Stimulated activated CD4-positive, alpha-beta T cell treated with anti-CD3 and anti-CD28 coated beads, Interleukin-1b, Interleukin-23, amount 100 ng/mL, for 48 hours (primary cell): ENCODE results near the gene ARFGEF3.
"Not testable (repeated sequence)": the region's sequence is repeated elsewhere in the genome, so short reads cannot be mapped to it uniquely, and the experiment has no call there.

ENCODE experiments used
- DNase-seq: peaks from one replicate; pipeline ENCODE4 v3.0.0-alpha.2; 2020

The ARFGEF3 gene

DNA sequence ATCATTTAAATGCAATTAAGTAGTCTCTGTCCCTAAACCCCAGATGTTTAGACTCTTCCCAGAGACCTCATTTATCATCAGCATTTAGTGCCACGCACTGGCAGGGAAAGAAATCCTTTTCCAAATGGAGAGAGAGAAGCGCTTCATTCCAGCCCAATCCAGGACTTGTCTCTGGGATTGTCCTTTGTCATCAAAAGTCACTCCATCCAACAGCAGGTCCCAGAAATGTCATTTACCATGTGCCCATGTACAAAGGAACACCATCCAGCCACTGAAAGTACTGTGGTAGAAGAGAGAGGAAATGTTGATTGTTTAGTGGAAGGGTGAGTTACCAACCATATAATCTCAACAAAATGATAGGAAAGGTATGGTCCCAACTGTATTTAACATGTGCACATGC lies 149.1 kb downstream of the ARFGEF3 start:
- DNase-seq = no peak

DNA sequence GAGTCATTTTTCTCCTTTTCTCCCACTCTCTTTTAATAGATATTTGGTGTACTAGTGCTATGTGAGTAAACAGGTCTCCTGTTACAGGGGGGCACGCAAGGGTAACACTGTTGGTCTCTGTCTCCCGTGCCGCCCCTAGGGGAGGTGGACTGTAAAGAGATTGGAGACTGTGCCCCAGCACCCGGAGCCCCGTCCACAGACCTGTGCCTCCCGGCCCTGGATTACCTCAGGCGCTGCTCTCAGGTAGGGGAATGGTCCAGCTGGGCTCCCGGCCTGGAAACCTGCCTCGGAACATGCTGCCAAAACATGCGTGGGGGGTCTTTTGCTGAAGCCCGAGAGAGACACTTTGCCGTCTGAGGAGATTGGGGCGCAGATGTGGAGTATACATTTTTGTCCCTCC lies 149.5 kb downstream of the ARFGEF3 start:
- DNase-seq = no peak

DNA sequence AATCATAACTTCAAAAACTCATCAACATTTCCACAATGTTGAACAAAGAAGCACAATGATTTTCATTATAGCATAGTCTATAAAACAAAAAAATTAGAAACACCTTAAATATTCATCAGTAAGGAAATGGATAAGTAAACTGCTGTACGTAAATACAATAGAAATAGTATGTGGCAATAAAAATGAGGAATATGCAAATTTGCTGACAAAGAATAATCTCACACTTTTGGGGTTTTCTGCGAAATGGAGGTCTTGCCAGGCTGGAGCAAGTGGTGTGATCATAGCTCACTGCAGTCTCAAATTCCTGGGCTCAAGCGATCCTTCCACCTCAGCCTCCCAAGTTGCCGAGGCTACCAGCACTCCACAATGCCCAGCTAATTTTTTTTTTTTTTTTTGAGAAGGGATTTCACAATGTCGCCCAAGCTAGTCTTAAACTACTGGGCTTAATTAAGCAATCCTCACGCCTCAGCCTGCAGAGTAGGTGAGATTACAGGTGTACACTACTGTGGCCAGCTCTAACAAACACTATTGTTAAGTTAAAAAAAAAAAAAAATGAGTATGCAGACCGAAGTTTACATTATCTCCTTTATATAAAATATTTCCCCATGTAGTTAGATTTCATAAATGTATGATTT lies 157.1 kb downstream of the ARFGEF3 start:
- DNase-seq = no peak

DNA sequence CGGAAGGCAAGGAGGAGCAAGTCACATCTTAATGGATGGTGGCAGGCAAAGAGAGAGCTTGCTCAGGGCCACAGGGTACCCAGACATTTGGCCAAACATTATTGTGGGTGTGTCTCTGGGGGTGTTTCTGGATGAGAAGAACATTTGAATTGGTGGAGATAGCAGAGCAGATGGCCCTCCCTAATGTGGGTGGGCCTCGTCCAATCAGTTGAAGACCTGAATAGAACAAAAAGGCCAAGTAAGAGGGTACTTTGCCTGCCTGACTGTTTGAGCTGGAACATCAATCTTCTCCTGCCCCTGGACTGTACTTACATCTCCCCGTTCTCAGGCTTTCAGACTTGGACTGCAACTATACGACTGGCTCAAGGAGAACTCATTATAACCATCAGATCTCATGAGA lies 160.2 kb downstream of the ARFGEF3 start:
- no peak for DNase-seq

DNA sequence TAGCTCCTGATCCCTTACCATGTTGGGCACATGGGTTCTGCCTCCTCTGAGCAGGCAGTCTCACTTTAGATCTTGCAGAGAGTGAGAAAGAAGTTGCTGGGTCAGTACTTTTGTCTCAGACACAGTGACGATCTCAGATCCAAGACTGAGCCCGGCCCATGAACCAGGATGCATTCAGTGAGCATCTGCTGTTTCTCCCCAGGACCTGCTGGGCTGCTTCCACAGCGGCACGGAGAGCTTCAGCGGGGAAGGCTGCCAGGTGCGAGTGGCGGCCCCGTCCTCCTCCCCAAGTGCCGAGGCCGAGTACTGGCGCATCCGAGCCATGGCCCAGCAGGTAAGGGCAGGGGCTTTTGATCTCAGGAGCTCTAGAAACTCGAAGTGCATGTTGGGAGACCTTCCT lies 162.1 kb downstream of the ARFGEF3 start:
- no peak for DNase-seq

DNA sequence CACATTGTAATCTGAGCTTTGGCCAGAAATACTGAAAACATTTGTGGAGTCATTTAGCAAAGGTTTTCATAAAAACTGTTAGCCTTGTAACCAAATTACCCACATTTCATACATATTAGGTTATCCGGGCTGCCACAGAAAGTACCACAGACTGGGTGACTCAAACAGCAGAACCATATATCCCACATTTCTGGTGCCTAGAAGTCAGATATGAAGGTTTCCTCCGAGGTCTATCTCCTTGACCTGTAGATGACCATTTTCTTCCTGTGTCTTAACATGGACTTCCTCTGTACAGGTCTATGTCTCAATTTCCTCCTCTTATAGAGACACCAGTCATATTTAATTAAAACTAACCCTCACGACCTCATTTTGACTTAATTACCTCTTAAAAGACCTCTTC lies 166.5 kb downstream of the ARFGEF3 start:
- DNase-seq = no peak

DNA sequence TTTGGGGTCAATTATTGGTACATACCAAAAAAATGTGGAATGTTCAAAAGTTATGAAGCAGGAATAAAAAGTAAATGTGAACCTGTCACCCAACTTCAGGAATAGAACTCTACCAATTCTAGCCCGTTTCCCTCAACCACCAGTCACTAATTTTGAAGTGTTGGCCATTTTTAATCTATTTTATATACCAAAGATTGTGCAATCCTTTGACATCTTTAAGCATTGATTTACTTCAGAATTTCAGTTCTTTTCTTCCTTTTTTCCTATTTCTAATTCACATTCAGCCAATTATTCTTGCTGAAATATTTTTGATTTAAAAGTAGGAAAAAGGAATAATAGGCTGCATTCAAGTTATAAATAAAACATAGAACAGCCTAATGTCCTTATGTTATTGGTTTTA lies 169.0 kb downstream of the ARFGEF3 start:
- no peak for DNase-seq

DNA sequence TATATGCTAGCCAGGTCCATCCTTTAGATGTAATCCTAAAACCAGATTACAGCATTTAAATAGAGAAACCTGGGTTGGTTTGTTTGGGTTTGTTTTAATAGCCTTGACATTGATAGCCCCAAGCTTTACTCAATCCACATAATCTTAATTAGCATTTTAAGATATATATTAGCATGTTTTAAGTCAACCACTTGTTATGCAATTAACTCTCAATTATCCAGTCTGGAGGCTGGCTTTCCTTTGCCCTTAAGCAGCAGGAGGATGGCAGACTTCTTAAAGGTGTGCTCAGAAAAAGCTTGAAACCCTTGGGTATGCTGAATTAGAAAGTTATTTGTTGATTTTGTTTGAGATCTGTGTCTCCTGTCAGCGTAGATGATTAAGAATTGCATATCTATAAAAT lies 169.7 kb downstream of the ARFGEF3 start:
- DNase-seq = no peak

DNA sequence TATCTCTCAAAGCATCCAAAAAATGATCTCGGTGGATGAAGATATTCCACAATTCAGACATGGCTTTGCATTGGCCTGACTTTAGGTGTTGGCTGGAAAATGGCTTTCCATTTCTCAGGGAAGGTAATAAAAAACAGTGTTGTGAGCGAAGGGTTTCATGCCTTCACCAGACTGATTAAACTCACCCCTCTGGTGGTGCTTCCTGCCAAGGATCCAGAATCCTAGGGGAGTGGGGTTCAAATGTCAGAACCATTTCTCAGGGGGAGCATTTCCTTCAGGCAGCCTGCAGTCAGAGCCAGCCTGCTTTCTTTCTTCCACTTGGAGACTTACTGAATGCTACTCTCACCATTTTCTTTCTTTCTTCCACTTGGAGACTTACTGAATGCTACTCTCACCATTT lies 170.2 kb downstream of the ARFGEF3 start:
- DNase-seq = no peak

DNA sequence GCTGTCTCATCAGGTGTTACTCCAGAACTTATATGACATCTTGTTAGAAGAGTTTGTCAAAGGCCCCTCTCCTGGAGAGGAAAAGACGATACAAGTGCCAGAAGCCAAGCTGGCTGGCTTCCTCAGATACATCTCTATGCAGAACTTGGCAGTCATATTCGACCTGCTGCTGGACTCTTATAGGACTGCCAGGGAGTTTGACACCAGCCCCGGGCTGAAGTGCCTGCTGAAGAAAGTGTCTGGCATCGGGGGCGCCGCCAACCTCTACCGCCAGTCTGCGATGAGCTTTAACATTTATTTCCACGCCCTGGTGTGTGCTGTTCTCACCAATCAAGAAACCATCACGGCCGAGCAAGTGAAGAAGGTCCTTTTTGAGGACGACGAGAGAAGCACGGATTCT lies 172.3 kb downstream of the ARFGEF3 start:
- no peak for DNase-seq

DNA sequence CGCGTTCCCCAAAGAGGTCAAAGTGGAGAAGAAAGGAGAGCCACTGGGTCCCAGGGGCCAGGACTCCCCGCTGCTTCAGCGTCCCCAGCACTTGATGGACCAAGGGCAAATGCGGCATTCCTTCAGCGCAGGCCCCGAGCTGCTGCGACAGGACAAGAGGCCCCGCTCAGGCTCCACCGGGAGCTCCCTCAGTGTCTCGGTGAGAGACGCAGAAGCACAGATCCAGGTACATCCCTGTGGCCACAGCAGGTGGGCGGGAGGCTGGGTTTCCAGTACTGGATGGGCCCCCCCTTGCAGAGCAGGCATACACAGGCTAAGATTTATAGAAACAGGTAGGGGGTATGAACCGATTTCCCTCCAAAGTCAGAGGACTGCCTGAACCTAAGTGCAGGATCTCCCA lies 173.2 kb downstream of the ARFGEF3 start:
- no peak for DNase-seq

DNA sequence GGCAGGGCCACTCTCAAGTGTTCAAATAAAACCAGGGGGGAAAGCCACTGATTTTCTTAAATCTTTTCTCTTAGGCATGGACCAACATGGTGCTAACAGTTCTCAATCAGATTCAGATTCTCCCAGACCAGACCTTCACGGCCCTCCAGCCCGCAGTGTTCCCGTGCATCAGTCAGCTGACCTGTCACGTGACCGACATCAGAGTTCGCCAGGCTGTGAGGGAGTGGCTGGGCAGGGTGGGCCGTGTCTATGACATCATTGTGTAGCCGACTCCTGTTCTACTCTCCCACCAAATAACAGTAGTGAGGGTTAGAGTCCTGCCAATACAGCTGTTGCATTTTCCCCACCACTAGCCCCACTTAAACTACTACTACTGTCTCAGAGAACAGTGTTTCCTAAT lies 174.5 kb downstream of the ARFGEF3 start:
- DNase-seq = no peak

DNA sequence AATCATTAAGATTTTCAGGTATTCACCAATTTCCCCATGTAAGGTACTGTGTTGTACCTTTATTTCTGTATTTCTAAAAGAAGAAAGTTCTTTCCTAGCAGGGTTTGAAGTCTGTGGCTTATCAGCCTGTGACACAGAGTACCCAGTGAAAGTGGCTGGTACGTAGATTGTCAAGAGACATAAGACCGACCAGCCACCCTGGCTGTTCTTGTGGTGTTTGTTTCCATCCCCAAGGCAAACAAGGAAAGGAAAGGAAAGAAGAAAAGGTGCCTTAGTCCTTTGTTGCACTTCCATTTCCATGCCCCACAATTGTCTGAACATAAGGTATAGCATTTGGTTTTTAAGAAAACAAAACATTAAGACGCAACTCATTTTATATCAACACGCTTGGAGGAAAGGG lies 175.3 kb downstream of the ARFGEF3 start:
- DNase-seq = no peak

DNA sequence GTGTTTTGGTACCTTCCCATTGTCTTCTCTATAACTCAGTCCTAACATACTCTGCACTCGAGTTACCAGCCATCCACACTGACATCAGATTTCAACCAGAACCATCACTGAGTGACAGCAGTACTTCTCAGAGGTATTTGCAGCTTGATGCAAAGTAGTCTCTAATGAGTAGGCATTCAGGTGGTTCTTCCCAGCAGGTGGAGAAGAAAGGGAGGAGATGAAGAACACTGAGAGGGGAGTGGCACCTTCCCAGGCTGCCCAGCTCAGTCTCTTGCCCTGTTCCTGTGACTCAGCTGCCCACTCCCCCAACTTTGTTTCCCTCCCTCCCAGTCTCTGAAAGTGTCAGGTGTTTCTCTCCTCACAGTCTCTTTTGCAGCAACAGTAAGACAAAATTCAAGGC lies 177.3 kb downstream of the ARFGEF3 start:
- no peak for DNase-seq

DNA sequence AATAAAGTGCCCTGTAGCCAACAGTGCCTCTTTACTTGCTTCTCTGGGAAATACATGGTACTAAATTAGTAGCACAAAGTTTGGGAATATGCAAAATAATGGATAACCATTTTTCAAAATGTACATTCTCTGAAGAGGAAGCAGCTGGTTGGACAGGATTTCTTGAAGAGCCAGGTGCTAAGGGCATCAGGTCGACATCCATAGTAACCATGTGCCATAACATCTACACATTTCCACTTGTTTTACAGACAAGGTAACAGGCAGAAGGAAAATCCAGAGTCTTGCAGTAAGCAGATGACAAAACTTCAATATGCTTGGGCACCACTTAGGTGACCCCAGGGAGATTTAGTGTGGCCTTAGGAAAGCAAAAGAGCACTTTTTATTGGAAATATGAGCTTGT lies 179.4 kb downstream of the ARFGEF3 start:
- no peak for DNase-seq

DNA sequence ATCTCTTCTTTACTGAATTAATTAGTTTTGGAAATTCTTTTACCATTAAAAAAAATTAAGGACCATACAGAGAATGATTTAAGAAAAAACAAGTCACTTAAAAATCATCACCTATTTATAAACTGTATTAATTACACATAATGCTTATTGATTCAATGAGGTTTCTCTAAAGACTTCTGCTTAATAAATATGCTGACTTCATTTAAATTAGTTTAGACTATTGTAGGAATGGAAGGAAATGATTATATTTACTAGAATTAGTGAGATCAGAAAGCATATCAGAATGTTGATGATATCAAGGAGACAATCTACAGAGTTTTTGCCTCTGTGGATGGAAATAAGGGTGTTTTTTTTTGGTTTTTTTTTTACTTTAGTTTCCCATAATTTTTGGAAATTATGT lies 181.4 kb downstream of the ARFGEF3 start:
- no peak for DNase-seq

DNA sequence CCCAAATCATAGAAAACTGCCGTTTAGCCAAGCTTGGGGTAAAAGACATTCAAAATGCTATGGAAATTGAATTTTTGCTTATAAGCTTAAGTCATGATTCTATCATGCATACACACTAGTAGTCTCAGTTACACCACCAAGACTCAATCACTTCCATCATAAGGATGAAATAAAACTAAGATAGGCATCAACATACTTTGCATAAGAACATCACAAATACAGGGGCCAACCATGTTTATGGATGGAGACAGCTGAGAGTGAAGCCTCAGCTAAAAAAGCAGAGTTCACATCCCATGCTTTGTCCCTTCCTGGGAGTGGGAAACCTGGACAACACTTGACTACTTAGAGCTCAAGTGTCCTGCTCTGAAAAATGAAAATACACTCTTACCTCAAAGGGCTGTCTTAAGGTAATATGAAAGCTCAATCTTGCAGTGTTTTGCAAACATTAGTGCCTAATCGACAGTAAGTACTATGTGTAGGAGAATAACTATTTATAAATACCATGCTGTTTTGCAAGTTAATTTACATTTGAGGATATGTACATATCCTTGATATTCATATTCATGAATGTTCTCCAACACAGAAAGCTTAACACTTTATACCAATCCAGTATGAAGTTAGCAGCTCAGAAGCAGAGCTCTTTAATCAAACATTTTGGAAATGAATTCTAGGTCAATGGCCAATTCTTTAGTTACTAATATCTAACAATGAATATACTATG lies 184.0 kb downstream of the ARFGEF3 start:
- no peak for DNase-seq

DNA sequence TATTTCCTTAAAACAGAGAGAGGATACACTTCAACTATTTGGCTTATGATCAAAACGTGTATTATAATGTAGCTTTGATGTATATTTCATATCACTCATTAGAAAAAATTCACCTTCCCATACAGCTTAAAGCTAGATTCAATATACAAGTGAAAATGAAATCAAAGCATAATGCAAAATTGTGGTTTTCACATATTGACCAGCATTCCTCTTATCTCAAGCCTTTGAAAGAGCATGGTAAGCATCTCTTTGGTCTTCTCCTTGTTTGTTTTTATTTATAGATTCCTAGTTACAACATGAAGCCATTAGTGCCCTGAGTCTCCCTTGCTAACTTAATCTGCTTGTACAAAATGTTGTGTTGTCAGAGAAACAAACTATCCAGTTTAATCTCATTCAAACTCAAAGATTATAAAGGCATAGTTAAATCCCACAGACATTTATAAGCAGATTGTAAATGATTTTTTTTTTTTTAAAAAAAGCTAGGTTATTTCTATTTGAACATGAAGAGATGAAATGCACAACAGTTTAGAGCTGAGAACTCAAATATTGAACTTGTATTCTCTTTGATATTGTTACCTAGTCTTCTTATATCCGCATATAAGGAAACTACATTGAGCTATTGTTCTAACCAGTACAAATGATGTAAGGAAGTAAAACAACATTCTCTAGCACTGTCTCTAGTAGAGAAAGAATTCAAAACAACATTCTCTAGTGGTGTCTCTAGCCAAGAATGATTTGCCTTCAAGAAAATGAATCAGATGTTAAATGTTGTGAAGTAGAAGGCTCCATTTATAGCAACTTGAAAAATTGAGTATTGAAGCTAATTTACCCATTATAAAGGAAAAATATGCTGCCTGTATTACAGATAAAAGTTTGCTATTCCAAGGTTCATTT lies 184.8 kb downstream of the ARFGEF3 start:
- no peak for DNase-seq

DNA sequence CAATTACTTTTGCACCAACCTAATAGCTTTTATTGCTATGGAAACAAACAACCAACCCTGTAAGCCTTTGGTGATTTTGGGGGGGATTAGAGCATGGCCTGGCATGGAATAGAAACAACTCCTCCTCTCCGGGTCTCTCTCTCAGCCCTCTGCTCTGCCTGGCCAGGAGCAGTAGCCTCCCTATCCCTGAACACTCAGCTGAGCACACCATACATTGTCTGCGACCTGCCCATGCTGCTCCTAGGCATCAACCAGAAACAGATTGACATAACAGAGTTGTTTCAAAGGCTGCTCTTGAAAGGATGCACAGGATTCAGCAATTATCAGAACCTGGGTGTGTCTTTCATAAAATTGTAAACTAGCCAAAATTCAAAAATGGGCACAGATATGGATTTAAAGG lies 186.1 kb downstream of the ARFGEF3 start:
- DNase-seq = no peak

DNA sequence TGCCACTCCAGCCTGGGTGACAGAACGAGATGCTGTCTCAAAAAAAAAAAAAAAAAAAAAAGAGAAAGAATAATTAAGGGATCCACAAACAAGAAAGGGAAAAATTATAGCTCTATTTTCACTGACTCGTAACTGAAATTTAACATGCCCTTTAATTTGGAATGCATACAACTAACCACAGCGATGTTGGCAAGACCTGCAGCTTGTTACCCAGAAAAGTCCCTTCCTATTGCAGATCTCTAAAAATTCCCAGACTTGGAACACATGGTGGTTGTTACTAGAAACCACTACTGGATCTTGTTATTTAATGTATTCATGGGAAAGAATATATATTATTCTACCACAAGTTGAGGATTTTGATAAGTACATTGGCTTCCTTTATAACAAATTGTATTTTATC lies 188.2 kb downstream of the ARFGEF3 start:
- no peak for DNase-seq

DNA sequence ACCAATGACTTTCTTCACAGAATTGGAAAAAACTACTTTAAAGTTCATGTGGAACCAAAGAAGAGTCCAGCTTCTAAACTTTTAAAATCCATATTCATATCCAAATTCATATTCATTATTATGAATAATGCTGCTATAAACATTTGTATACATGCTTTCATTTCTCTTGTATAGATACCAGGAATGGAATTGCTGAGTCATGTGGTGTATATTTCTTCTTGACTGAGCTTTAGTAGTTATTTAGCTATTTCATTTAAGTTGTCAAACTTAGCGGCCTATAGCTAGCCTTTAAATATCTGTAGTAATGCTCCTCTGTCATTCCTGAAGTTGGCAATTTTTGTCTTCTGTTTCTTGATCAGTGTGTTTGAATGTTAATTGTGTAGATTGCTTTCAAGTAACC lies 196.2 kb downstream of the ARFGEF3 start:
- DNase-seq = no peak

DNA sequence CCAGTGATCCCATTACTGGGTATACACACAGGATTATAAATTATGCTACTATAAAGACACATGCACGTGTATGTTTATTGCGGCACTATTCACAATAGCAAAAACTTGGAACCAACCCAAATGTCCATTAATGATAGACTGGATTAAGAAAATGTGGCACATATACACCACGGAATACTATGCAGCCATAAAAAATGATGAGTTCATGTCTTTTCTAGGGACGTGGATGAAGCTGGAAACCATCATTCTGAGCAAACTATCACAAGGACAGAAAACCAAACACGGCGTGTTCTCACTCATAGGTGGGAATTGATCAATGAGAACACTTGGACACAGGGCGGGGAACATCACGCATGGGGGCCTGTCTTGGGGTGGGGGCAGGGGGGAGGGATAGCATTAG lies 206.9 kb downstream of the ARFGEF3 start:
- not testable (repeated sequence) for DNase-seq

DNA sequence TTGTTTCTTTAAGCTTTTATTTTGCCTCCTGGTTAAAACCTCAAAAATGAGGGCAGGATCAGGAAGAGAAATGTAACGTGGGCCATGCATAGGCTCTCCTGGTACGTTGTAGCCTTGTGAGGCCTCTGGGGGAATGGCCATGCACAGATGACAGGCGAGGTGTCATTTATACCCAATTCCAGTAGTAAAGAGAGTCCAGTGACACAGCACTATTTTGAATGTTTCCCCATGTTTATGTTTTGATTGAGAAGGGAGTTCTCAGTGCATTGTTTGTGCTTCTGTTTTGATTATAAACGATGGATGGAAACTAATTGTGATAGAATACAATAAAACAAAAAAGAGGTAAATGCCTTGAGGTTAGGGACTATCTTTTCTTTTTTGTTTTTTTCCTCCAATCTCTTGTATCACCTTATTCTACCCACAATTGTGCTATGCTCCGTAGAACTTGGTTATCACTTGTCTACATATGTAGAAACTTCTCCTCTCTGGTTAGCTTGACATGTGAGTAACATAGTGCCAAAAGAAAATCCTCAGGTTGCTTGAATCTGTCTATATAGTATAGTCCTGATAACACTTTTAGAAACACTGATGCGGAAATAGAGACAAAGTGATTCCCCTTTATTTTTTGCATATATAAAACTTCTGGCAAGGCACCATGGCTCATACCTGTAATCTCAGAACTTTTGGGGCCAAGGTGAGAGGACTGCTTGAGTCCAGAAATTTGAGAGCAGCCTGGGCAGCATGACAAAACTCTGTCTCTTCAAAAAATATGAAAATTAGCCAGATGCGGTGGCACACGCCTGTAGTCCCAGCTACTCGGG lies 209.1 kb downstream of the ARFGEF3 start:
- DNase-seq = no peak
